Measurements from ENCODE around the gene ARHGAP18.
"Not testable (repeated sequence)": the region's sequence is repeated elsewhere in the genome, so short reads cannot be mapped to it uniquely, and the experiment has no call there.

ARHGAP18 gene

GRCh38 chr6:129574605-129575004, 135.4 kb downstream of the ARHGAP18 start:
- DNase-seq, result not testable (repeated sequence)

DNA sequence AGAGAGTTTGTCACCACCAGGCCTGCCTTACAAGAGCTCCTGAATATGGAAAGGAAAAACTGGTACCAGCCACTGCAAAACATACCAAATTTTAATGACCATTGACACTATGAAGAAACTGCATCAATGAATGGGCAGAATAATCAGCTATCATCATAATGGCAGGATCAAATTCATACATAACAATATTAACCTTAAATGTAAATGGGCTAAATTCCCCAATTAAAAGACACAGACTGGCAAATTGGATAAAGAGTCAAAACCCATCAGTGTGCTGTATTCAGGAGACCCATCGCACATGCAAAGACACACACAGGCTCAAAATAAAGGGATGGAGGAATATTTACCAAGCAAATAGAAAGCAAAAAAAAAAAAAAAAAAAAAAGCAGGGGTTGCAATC, 139.0 kb downstream of the ARHGAP18 start:
- DNase-seq, result not testable (repeated sequence)

DNA sequence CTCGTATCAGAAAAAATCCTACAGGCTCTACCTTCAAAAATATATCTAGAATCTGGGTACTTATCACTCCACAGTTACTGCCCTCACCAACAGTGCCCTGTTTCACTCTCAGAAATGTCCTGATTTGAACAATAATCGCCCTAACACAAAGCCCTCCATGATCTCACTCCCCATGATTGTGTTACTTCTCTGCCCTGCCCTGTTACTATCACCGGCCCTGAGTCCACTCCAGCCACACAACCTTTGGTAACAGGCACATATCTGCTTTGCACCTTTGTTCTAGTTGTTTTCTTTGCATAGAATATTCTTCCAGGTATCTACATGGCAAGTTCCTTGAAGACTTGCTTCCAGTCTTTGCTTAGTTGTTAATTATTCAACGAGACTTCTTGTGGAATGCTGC, 142.0 kb downstream of the ARHGAP18 start:
- no peak for DNase-seq

GRCh38 chr6:129567374-129567773, 142.6 kb downstream of the ARHGAP18 start:
- no peak for DNase-seq

GRCh38 chr6:129565811-129566210, 144.2 kb downstream of the ARHGAP18 start:
- no peak for DNase-seq

- DNase-seq, result no peak
Observed at GRCh38 chr6:129565366-129565765, 144.6 kb downstream of the ARHGAP18 start.

- DNase-seq, result no peak
Observed at GRCh38 chr6:129558248-129558647, 151.7 kb downstream of the ARHGAP18 start.

DNA sequence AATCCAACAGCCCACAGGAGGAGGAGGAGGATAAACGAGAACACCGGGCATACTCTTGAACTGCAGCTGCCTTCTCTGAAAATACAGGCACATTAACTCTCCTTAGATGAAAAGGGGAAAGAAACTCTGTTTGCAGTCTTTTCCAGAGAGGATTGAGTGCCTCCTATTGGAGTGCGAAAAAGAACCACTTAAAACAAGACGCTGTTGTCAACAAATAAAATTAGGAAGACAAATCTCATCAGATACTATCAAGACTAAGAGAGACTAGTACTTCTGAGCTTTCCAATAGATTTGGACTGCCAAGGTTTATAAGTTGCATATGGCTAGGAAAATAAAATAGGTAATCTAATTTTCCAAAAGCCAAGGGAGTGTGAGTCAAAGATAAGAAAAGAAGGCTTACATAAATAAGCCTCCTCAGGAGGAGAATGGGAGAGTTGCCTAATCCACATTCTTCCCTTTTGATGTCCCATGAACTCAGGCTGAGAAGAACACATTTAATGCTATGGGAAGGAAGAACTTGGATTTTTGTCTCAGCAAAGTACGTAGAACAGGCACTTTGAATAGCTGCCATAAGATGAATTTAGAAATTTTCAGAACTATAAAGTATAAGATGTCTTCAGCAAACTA, 154.7 kb downstream of the ARHGAP18 start:
- no peak for DNase-seq

DNA sequence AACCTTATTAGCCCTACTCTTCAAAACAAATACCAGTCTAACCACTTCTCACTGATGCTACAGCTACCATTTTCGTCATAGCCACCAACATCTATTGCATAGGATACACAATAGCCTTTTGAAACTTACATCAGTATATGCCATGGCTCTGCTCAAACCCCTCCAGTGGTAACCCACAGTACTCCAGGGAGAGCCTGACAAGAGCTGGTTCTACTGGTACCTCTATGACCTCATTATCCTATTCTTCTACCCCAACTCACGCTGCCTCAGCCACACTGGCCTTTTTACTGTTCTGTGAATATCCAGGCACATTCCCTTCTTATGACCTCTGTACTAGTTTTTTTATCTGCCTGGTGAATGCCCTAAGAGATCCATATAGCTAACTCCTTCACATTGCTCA, 157.6 kb downstream of the ARHGAP18 start:
- DNase-seq, result no peak

- DNase-seq, result no peak
Observed at GRCh38 chr6:129551486-129551885, 158.5 kb downstream of the ARHGAP18 start.

DNA sequence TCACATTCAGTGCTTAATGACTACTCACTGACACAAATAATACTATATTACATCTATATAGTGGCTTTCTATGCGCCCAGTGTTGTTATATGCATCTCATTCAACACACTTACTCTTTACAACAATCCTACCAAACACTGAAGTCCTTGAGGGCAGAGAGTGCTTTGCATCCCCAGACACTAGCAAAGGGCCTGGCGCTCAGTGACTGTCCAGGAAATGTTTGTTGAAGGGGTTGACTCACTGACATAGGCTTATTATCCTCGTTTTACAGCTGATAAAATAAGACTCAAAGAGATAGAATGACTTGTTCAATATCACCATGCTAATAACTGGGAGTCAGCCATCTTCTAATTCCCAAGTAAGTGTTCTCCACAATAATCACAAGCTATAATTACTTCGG, 163.3 kb downstream of the ARHGAP18 start:
- no peak for DNase-seq

DNA sequence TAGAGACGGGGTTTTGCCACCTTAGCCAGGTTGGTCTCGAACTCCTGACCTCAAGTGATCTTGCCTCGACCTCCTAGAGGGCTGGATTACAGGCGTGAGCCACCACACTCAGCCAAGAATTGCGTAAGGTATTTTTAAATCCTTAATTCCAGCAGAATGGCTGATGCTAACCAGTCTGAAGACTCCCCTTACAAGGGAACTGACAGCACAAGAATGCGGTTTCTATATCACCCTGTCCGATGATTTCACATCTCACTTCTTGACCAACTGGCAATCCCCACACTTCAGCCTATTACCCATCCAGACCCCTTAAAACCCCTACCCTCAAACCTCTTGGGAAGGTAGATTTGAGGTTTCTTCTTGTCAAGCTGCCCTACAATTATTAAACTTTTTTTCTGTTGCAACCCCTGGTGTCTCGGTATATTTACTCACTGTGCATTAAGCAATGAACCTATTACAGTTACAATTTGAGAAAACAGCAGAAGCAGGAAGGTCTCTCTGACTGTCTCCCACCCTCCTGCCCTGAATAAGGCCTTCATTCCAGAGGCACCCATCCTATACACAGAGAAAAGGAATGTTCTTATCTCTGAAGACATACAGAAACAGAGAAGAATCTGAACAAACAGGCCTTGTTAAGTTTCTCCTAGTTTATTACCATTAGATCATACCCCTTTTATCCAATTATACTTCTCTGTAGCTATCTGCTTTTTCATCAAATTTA, 164.9 kb downstream of the ARHGAP18 start:
- no peak for DNase-seq

GRCh38 chr6:129543981-129544380, 166.0 kb downstream of the ARHGAP18 start:
- no peak for DNase-seq

DNA sequence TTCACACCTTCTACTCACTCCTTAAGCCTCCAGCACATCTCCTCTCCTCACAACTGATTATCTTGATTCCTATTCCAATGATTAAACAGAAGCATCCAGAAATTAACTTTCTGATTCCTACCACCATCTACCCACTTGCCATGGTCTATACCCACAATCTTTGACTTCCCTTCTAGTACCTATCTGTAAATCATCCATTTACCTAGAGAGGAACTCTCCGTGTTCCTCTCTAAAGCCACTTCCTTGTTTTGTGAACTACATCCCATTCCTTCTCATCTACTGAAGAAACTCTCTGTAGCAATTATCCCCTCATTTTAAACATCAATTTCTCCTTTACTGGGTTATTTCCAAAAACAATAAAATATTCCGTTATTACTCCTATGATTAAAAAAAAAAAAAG, 167.3 kb downstream of the ARHGAP18 start:
- no peak for DNase-seq

DNA sequence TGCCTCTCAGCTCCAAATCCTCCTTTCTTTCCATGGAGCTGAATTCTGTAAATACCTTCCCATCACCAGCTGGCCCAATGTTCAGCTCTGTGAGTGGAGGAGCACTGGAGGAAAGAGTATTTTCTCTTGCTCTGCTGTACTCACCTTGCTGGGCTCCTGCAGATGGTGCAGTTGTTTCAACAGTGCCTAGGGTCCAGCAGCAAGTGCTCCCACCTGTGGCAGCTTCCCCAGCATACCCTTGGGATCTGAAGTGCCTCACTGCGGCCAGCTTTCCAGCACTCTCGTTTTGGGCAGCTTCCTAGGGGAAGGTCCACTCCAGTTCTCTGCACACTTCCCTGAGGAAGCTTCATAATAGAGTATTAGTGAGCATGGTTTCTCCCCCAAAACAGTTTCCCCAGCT, 170.9 kb downstream of the ARHGAP18 start:
- DNase-seq, result no peak

- DNase-seq, result no peak
Observed at GRCh38 chr6:129536271-129536670, 173.7 kb downstream of the ARHGAP18 start.

- DNase-seq, result no peak
Observed at GRCh38 chr6:129534926-129535325, 175.1 kb downstream of the ARHGAP18 start.

Data from activated CD8-positive, alpha-beta memory T cell treated with anti-CD3 and anti-CD28 coated beads for 24 hours (primary cell).